IMR-90 (cell line): ENCODE measurements around the gene AP2B1. TPM values are rescaled to one million over a fixed set of nuclear protein-coding genes. Genes with fewer than 3 reads are reported as not detected.

Experiments used
- ATAC-seq: fragments of 200-7000 bp; cut with Tn5 transposase; 2 replicates; pipeline ENCODE4 v1.9.1; 2020; ENCODE audit warnings: low read depth, mild to moderate bottlenecking, moderate library complexity
- BruUV-seq: library from RNA; stranded (reverse); fragments of 400-500 nt; replicated peaks from 2 replicates; lab custom pipeline; 2021; lab: Mats Ljungman, UMichigan
- CTCF ChIA-PET: fragments of 300-600 bp; formaldehyde crosslinking; extraction: SDS; loops from one replicate; lab custom pipeline; 2021; ENCODE audit warnings: antibody characterized with exemption; lab: Yijun Ruan, JAX
- POLR2A ChIA-PET: fragments of 300-600 bp; sonication (Branson Sonifier 250); formaldehyde crosslinking; loops from one replicate; lab custom pipeline; 2022; ENCODE audit warnings: antibody characterized with exemption; ENCODE audit not compliant: unreplicated experiment; lab: Charles Lee
- DNase-seq: peaks from one replicate; pipeline ENCODE4 v3.0.0; 2013
- H2AFZ ChIP-seq: replicated peaks from 2 replicates; pipeline ENCODE3; 2013; ENCODE audit warnings: low read length, mild to moderate bottlenecking; ENCODE audit not compliant: poor library complexity
- H2AK5ac ChIP-seq: 2 replicates; pipeline ENCODE4 v1.6.1; 2013; ENCODE audit warnings: low read depth, low read length, inconsistent platforms
- H2AK9ac ChIP-seq: replicated peaks from 2 replicates; pipeline ENCODE3; 2013; ENCODE audit warnings: mild to moderate bottlenecking, low read depth, low read length, moderate library complexity; ENCODE audit not compliant: poor library complexity
- H2BK120ac ChIP-seq: 2 replicates; pipeline ENCODE4 v1.6.1; 2013; ENCODE audit warnings: low read depth, low read length, inconsistent platforms
- H2BK15ac ChIP-seq: 3 replicates; pipeline ENCODE4 v1.6.1; 2013; ENCODE audit warnings: low read depth, low read length, inconsistent platforms
- H2BK20ac ChIP-seq: 2 replicates; pipeline ENCODE4 v1.6.1; 2013; ENCODE audit warnings: low read depth, mild to moderate bottlenecking, inconsistent platforms, low read length, moderate library complexity
- H2BK5ac ChIP-seq: 2 replicates; pipeline ENCODE4 v1.6.1; 2013; ENCODE audit warnings: mild to moderate bottlenecking, low read depth, low read length, inconsistent platforms; ENCODE audit not compliant: poor library complexity, severe bottlenecking
- H3K14ac ChIP-seq: replicated peaks from 2 replicates; pipeline ENCODE4 v1.6.1; 2013; ENCODE audit warnings: low read depth, low read length, inconsistent platforms
- H3K18ac ChIP-seq: 2 replicates; pipeline ENCODE4 v1.6.1; 2013; ENCODE audit warnings: low read depth, low read length, control low read depth
- H3K23ac ChIP-seq: 2 replicates; pipeline ENCODE4 v1.6.1; 2013; ENCODE audit warnings: low read depth, low read length, inconsistent platforms
- H3K27ac ChIP-seq: 2 replicates; pipeline ENCODE4 v1.5.1; 2013; ENCODE audit warnings: mild to moderate bottlenecking, control low read depth, low read length; ENCODE audit not compliant: insufficient read depth
- H3K27me3 ChIP-seq: 2 replicates; pipeline ENCODE4 v1.6.1; 2013; ENCODE audit warnings: low read length; ENCODE audit not compliant: control insufficient read depth, insufficient read depth
- H3K36me3 ChIP-seq: 2 replicates; pipeline ENCODE4 v1.6.1; 2013; ENCODE audit warnings: low read length, mixed read lengths; ENCODE audit not compliant: control insufficient read depth, insufficient read depth
- H3K4ac ChIP-seq: 2 replicates; pipeline ENCODE4 v1.6.1; 2013; ENCODE audit warnings: low read depth, low read length, inconsistent platforms
- H3K4me1 ChIP-seq: 2 replicates; pipeline ENCODE4 v1.6.1; 2013; ENCODE audit warnings: low read length, mixed read lengths; ENCODE audit not compliant: control insufficient read depth, insufficient read depth
- H3K4me2 ChIP-seq: 2 replicates; pipeline ENCODE4 v1.6.1; 2013; ENCODE audit warnings: low read depth, mild to moderate bottlenecking, control low read depth, low read length, moderate library complexity
- H3K4me3 ChIP-seq: 2 replicates; pipeline ENCODE4 v1.5.1; 2013; ENCODE audit warnings: low read depth, mild to moderate bottlenecking, control low read depth, low read length, moderate library complexity; ENCODE audit not compliant: insufficient read depth
- H3K56ac ChIP-seq: 2 replicates; pipeline ENCODE4 v1.6.1; 2013; ENCODE audit warnings: low read length, inconsistent platforms; ENCODE audit not compliant: insufficient read depth; ENCODE audit errors: extremely low read depth
- H3K79me1 ChIP-seq, 2 experiments: 2 replicates each; pipeline ENCODE4 v1.6.1; 2013; ENCODE audit warnings: low read length in 2 of 2, inconsistent platforms in 1 of 2, low read depth in 1 of 2
- H3K9ac ChIP-seq: 2 replicates; pipeline ENCODE4 v1.6.1; 2013; ENCODE audit warnings: low read depth, low read length, control low read depth
- H3K9me1 ChIP-seq: 2 replicates; pipeline ENCODE4 v1.6.1; 2013; ENCODE audit warnings: low read length, inconsistent platforms; ENCODE audit not compliant: insufficient read depth
- H3K9me3 ChIP-seq: 2 replicates; pipeline ENCODE4 v1.6.1; 2013; ENCODE audit warnings: low read length; ENCODE audit not compliant: control insufficient read depth, insufficient read depth
- H4K20me1 ChIP-seq: 2 replicates; pipeline ENCODE4 v1.6.1; 2013; ENCODE audit warnings: low read length, inconsistent platforms; ENCODE audit not compliant: insufficient read depth
- H4K5ac ChIP-seq: 2 replicates; pipeline ENCODE4 v1.6.1; 2013; ENCODE audit warnings: mild to moderate bottlenecking, low read depth, low read length, control low read depth
- H4K8ac ChIP-seq, 2 experiments: 2 replicates each; pipeline ENCODE4 v1.6.1; 2013; ENCODE audit warnings: low read depth in 2 of 2, low read length in 2 of 2, control low read depth in 1 of 2, inconsistent platforms in 1 of 2
- H4K91ac ChIP-seq: 2 replicates; pipeline ENCODE4 v1.6.1; 2013; ENCODE audit warnings: low read depth, low read length, inconsistent platforms; ENCODE audit not compliant: insufficient read depth
- CHD1 ChIP-seq: IDR thresholded peaks from 2 replicates; pipeline ENCODE4 v1.6.1; 2012; ENCODE audit warnings: low read depth, low read length, improper control_type of control experiment
- FOS ChIP-seq: fragments of 150-350 bp; IDR thresholded peaks from 2 replicates; pipeline ENCODE4 v1.6.1; 2016; ENCODE audit warnings: low read depth, low read length
- POLR2A ChIP-seq: IDR thresholded peaks from 2 replicates; pipeline ENCODE4 v1.6.1; 2012; ENCODE audit warnings: mild to moderate bottlenecking, low read depth, low read length
- SMC3 ChIP-seq: fragments of 150-350 bp; IDR thresholded peaks from 2 replicates; pipeline ENCODE4 v1.6.1; 2016; ENCODE audit warnings: low read depth, mild to moderate bottlenecking, antibody characterized with exemption, low read length, moderate library complexity
- USF2 ChIP-seq: fragments of 150-350 bp; IDR thresholded peaks from 2 replicates; pipeline ENCODE4 v1.6.1; 2017; ENCODE audit warnings: mild to moderate bottlenecking, antibody characterized with exemption, low read length, low read depth
- WGBS, 2 experiments: methylation state at CpG; one replicate each; pipeline versions ENCODE4 v1.1.5 to v1.1.7; 2013; ENCODE audit warnings: missing lambda C conversion rate in 2 of 2; ENCODE audit not compliant: insufficient read length in 1 of 2; ENCODE audit errors: extremely low coverage in 2 of 2; 5-methylcytosine and 5-hydroxymethylcytosine counted together
- dilution Hi-C: fragments of 300-500 bp; cut with HindIII; formaldehyde crosslinking; loops from one replicate; pipeline ENCODE4 v1.14.3; 2018; ENCODE audit warnings: low sequenced_read_pairs; ENCODE audit not compliant: unreplicated experiment
- in situ Hi-C: fragments of 300-500 bp; cut with MboI; formaldehyde crosslinking; loops from 3 replicates; pipeline ENCODE4 v1.14.3; 2019; ENCODE audit warnings: low sequenced_read_pairs, inconsistent platforms, mixed read lengths
- intact Hi-C: fragments of 100-400 bp; cut with micrococcal nuclease; formaldehyde crosslinking; loops from 2 replicates; pipeline ENCODE4 v1.10.0; 2022
- polyA plus RNA-seq, 3 experiments: library from polyadenylated mRNA; depleted of rRNA; stranded (reverse); fragments of >200 nt; gene quantifications; 2 replicates each; pipeline ENCODE4 v1.2.3, GENCODE V29; 2012; ENCODE audit warnings: low replicate concordance in 1 of 3
- total RNA-seq: library from RNA; depleted of rRNA; stranded (reverse); fragments of >200 nt; gene quantifications from 2 replicates; pipeline ENCODE4 v1.2.3, GENCODE V29; 2012

The AP2B1 gene
- total and polyA plus RNA-seq, 2 of the 4 experiments (the other 2 are of a cell fraction) = 102 to 125 TPM

DNA sequence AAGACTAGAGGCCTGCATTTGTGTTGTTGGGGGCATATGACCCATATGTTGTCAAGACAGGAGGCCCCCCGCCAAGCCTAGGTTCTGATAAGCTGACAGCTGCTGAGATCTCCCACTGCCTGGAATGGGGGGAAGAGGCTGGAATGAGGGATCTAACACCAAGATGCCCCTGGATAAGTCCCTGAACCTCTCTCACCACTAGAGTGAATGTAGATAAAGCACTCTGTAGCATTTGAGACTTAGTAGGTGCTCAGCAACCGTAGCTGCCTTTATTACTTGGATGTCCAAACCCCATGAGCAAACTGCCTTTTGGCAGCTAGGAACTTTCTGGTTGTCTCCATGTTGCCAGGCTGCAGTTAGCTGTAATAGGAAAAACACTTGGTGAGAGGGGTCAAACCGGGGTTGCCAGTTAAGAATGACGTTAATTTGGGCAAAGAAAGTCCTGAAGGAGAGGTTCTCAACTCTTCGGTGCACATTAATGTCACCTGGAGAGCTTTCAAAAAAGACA, 139.9 kb downstream of the AP2B1 start (continued):
- TF ChIP-seq USF2 = no peak

DNA sequence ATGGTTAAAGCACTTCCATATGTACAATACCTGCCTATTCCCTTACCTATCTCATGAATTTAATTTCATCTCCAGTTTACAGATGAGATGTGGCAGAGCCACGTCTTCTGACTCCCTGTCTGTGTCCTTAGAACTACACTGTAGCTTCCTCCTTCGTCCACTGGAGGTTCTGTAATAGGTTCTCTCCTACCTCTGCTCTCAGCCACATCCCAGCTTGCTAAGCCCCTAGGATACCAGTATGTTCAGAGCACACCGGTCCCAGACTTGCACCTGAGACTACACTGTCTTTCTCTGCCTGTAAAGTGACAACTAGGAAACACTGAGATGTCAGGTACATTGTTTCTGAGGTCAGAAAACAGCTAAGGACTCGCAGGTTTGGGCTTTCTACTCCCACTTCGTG, 140.5 kb downstream of the AP2B1 start:
- peaks cover 0 to 24% of the 10 kb centered on the region in 2 experiments; a peak in 2 of 4 replicates for H3K79me1 ChIP-seq
- in situ Hi-C loops = loop anchor here (25.0 kb wide), 1 partner anchor 365 kb away; the partner anchor contains the start of gene SLFN11
- no peak overlapping the region for H4K5ac ChIP-seq
- no peak overlapping the region for H3K9ac ChIP-seq
- 0 out of 2 replicates have a peak overlapping the region, but pooled peaks have one; percentile 20 for H3K23ac ChIP-seq
- H3K27ac ChIP-seq = no peak overlapping the region
- no peak overlapping the region for H3K56ac ChIP-seq
- intact Hi-C loops = no loop called here
- H2BK120ac ChIP-seq = no peak overlapping the region
- no peak overlapping the region for H3K4ac ChIP-seq
- ATAC-seq (no peak), DNase-seq (no peak)
- POLR2A ChIA-PET = interaction anchor here (0.6 kb wide), 1 partner anchor 81 kb away, joined by 3 read pairs; no protein-coding TSS in a partner anchor
- H3K4me1 ChIP-seq = peaks cover 18% of the 10 kb centered on the region
- TF ChIP-seq CHD1 (no peak), FOS (no peak), SMC3 (no peak), POLR2A (no peak)
- CTCF ChIA-PET = interaction anchor here (0.6 to 1.1 kb wide), 2 partner anchors 20 to 114 kb away, joined by 3 read pairs; no protein-coding TSS in a partner anchor
- peaks cover 18% of the 10 kb centered on the region for H3K9me1 ChIP-seq
- H3K36me3 ChIP-seq = peaks cover 16% of the 10 kb centered on the region
- no CpG with 5 or more reads among the region's 5 CpGs for WGBS, 2 experiments
- H3K4me2 ChIP-seq = no peak overlapping the region
- no TSS peak for BruUV-seq
- no peaks in the 10 kb centered on the region for H3K27me3 ChIP-seq
- H4K8ac ChIP-seq = no peak overlapping the region
- no peak overlapping the region for H2AFZ ChIP-seq
- no peak overlapping the region for H4K91ac ChIP-seq
- no peaks in the 10 kb centered on the region for H3K9me3 ChIP-seq
- H3K4me3 ChIP-seq = no peak overlapping the region
- no peak overlapping the region for H2BK20ac ChIP-seq
- H2AK9ac ChIP-seq = no peak overlapping the region
- no peak overlapping the region for H3K18ac ChIP-seq
- no peak overlapping the region for H2BK5ac ChIP-seq
- no peak overlapping the region for H3K14ac ChIP-seq
- peaks cover 13% of the 10 kb centered on the region; the same call in 1 of the 2 replicates for H4K20me1 ChIP-seq
- H2BK15ac ChIP-seq = no peak overlapping the region
- no peak overlapping the region for H2AK5ac ChIP-seq
- dilution Hi-C loops = no loop called here
